Astrocyte (in vitro differentiated cells and primary cell): ENCODE measurements around the gene ASMTL. TPM values are rescaled to one million over a fixed set of nuclear protein-coding genes. Genes with fewer than 3 reads are reported as not detected.
"Not testable (repeated sequence)": the region's sequence is repeated elsewhere in the genome, so short reads cannot be mapped to it uniquely, and the experiment has no call there.

Experiments used
- DNase-seq: peaks from one replicate; pipeline ENCODE4 v3.0.0-alpha.2; 2010; ENCODE audit warnings: low read depth
- FAIRE-seq: peaks from 2 replicates; lab custom pipeline; 2011; peaks lifted over from hg19 to GRCh38; lab: Jason Lieb, UNC
- H2AFZ ChIP-seq: 2 replicates; pipeline ENCODE4 v1.6.0; 2012; ENCODE audit warnings: low read depth, low read length, inconsistent platforms
- H3K27ac ChIP-seq: 2 replicates; pipeline ENCODE4 v1.5.1; 2011; ENCODE audit warnings: low read depth, low read length, inconsistent platforms
- H3K27me3 ChIP-seq: 2 replicates; pipeline ENCODE4 v1.6.0; 2011; ENCODE audit warnings: low read length, inconsistent platforms; ENCODE audit not compliant: insufficient read depth
- H3K36me3 ChIP-seq: 2 replicates; pipeline ENCODE4 v1.5.1; 2011; ENCODE audit warnings: low read length, inconsistent platforms; ENCODE audit not compliant: insufficient read depth
- H3K4me1 ChIP-seq: 2 replicates; pipeline ENCODE4 v1.5.1; 2011; ENCODE audit warnings: low read length, inconsistent platforms; ENCODE audit not compliant: insufficient read depth
- H3K4me2 ChIP-seq: 2 replicates; pipeline ENCODE4 v1.6.0; 2012; ENCODE audit warnings: low read length, inconsistent platforms
- H3K4me3 ChIP-seq: 2 replicates; pipeline ENCODE4 v1.5.1; 2011; ENCODE audit warnings: low read depth, mild to moderate bottlenecking, low read length, inconsistent platforms; ENCODE audit not compliant: insufficient read depth
- H3K79me2 ChIP-seq: 2 replicates; pipeline ENCODE4 v1.6.0; 2012; ENCODE audit warnings: mild to moderate bottlenecking, low read length, inconsistent platforms; ENCODE audit not compliant: insufficient read depth
- H3K9ac ChIP-seq: 2 replicates; pipeline ENCODE4 v1.6.0; 2012; ENCODE audit warnings: mild to moderate bottlenecking, low read length, inconsistent platforms
- H3K9me3 ChIP-seq: 2 replicates; pipeline ENCODE4 v1.5.1; 2012; ENCODE audit warnings: low read depth, mild to moderate bottlenecking, low read length, inconsistent platforms; ENCODE audit not compliant: insufficient read depth
- H4K20me1 ChIP-seq: 2 replicates; pipeline ENCODE4 v1.6.0; 2012; ENCODE audit warnings: low read length, inconsistent platforms; ENCODE audit not compliant: insufficient read depth
- H3K27ac Mint-ChIP-seq: one replicate; pipeline ENCODE4 v1.8.0; 2021; ENCODE audit warnings: mild to moderate bottlenecking, mixed read lengths; ENCODE audit not compliant: unreplicated experiment
- H3K27me3 Mint-ChIP-seq: one replicate; pipeline ENCODE4 v1.8.0; 2021; ENCODE audit warnings: low read depth, mixed read lengths; ENCODE audit not compliant: unreplicated experiment
- H3K36me3 Mint-ChIP-seq: one replicate; pipeline ENCODE4 v1.8.0; 2021; ENCODE audit warnings: low read depth, mixed read lengths; ENCODE audit not compliant: unreplicated experiment
- H3K4me1 Mint-ChIP-seq: one replicate; pipeline ENCODE4 v1.8.0; 2021; ENCODE audit warnings: low read depth, mixed read lengths; ENCODE audit not compliant: unreplicated experiment
- H3K4me3 Mint-ChIP-seq: one replicate; pipeline ENCODE4 v1.8.0; 2021; ENCODE audit warnings: mild to moderate bottlenecking, moderate library complexity, mixed read lengths; ENCODE audit not compliant: unreplicated experiment
- H3K9me3 Mint-ChIP-seq: one replicate; pipeline ENCODE4 v1.8.0; 2021; ENCODE audit warnings: mild to moderate bottlenecking, mixed read lengths; ENCODE audit not compliant: unreplicated experiment
- CTCF ChIP-seq: IDR thresholded peaks from 2 replicates; pipeline ENCODE4 v1.5.1; 2011; ENCODE audit warnings: low read depth, mild to moderate bottlenecking, inconsistent platforms, low read length, moderate library complexity; ENCODE audit not compliant: insufficient read depth
- EZH2 ChIP-seq: IDR thresholded peaks from 2 replicates; pipeline ENCODE4 v1.6.1; 2012; ENCODE audit warnings: mild to moderate bottlenecking, low read length, inconsistent platforms; ENCODE audit not compliant: insufficient read depth
- total RNA-seq: library from RNA; stranded (reverse); gene quantifications from 2 replicates; pipeline ENCODE4 v1.2.1, GENCODE V29; 2021

Gene ASMTL
- total RNA-seq, 1 donor from 2014 or later, result 22.1 TPM

DNA sequence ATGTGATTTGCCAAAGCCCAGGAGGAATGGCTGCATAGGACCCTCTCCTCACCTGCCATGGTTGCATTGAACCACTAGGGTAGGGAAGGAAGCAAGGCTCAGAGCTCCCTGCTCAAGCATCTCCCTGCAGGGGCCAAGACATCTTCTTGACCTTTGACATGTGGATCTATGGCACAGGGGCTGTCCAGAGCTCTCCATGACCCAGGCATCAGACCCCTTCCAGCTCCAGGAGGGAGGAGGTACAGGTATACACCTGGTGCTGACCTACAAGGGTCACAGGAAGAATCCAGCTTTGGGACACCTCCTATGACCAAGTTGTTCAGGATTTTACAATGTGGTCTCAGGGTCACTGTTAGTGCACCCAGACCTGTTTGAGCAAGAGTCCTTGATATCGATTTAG, 23.2 kb upstream of the ASMTL start:
- H3K9me3 Mint-ChIP-seq, result peaks cover 11% of the 10 kb centered on the region
- no peak for DNase-seq
- no peaks in the 10 kb centered on the region for H3K36me3 ChIP-seq
- H3K27ac ChIP-seq, result no peak overlapping the region
- H3K9me3 ChIP-seq, result peaks cover 2% of the 10 kb centered on the region
- no peak overlapping the region for H3K9ac ChIP-seq
- no peaks in the 10 kb centered on the region for H3K4me1 ChIP-seq
- H3K36me3 Mint-ChIP-seq, result no peaks in the 10 kb centered on the region
- no peak overlapping the region for H3K4me2 ChIP-seq
- no peak overlapping the region for H2AFZ ChIP-seq
- no peaks in the 10 kb centered on the region for H4K20me1 ChIP-seq
- no peak overlapping the region for H3K27ac Mint-ChIP-seq
- H3K4me3 Mint-ChIP-seq, result no peak overlapping the region
- TF ChIP-seq EZH2 (no peak), CTCF (no peak)
- H3K27me3 ChIP-seq, result no peaks in the 10 kb centered on the region
- no peak overlapping the region for H3K4me3 ChIP-seq
- peaks cover 2% of the 10 kb centered on the region for H3K27me3 Mint-ChIP-seq
- H3K79me2 ChIP-seq, result no peaks in the 10 kb centered on the region
- FAIRE-seq, result no peak
- H3K4me1 Mint-ChIP-seq, result peaks cover 1% of the 10 kb centered on the region

- Histone ChIP-seq H3K36me3 (no peaks in the 10 kb centered on the region), H3K27ac (no peak overlapping the region), H3K9me3 (peaks cover 2% of the 10 kb centered on the region), H3K79me2 (no peaks in the 10 kb centered on the region), H3K4me2 (no peak overlapping the region), H3K27me3 (no peaks in the 10 kb centered on the region), H4K20me1 (no peaks in the 10 kb centered on the region), H3K9ac (no peak overlapping the region), H2AFZ (no peak overlapping the region), H3K4me1 (no peaks in the 10 kb centered on the region), H3K4me3 (no peak overlapping the region)
- peaks cover 1% of the 10 kb centered on the region for H3K4me1 Mint-ChIP-seq
- H3K9me3 Mint-ChIP-seq, result peaks cover 10% of the 10 kb centered on the region
- TF ChIP-seq CTCF, result no peak
- no peak overlapping the region for H3K4me3 Mint-ChIP-seq
- no peak overlapping the region for H3K27ac Mint-ChIP-seq
- no peaks in the 10 kb centered on the region for H3K36me3 Mint-ChIP-seq
- peaks cover 2% of the 10 kb centered on the region for H3K27me3 Mint-ChIP-seq
- no peak for DNase-seq
- no peak for FAIRE-seq
Measured at GRCh38 chrX:1475481-1475880, 22.8 kb upstream of the ASMTL start.

GRCh38 chrX:1474593-1474992, 21.9 kb upstream of the ASMTL start:
- H4K20me1 ChIP-seq, H3K79me2 ChIP-seq, H3K27me3 Mint-ChIP-seq, H3K4me1 Mint-ChIP-seq, H3K36me3 Mint-ChIP-seq, FAIRE-seq, H3K9me3 Mint-ChIP-seq, H3K27me3 ChIP-seq, DNase-seq, H3K9ac ChIP-seq, H3K4me1 ChIP-seq, H3K9me3 ChIP-seq, H3K4me2 ChIP-seq, H3K36me3 ChIP-seq, H3K27ac Mint-ChIP-seq, H3K4me3 Mint-ChIP-seq, H3K27ac ChIP-seq, H3K4me3 ChIP-seq, H2AFZ ChIP-seq: not testable (repeated sequence)
